Raji (cell line): Measurements from ENCODE around the gene GRM4.

Experiments used
- POLR2A ChIP-seq: IDR thresholded peaks from 2 replicates; pipeline ENCODE4 v1.6.1; 2011; ENCODE audit warnings: low read depth, low read length, control low read depth; ENCODE audit not compliant: insufficient read depth

Gene GRM4

GRCh38 chr6:34005901-34006531 is 139.9 kb downstream of the GRM4 start:
- no peak for TF ChIP-seq POLR2A

DNA sequence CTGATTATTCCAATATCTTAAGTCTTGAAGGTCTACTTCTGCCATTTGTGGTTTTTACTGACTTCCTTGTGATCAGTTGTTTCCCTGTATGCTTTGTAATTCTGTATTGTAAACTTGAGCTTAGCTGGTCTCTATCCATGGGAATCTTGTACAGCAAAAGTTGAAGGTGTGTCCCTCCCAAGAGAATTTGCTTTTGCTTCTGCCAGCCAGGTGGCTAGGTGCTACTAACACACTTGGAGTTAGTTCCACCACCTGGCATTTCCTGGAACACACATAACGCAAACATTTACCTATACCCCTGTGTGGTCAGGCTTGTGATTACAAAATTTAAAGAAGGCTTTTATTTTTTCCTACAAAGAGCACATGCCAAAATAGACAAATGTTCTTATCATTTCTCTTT is 141.2 kb downstream of the GRM4 start:
- no peak for TF ChIP-seq POLR2A

DNA sequence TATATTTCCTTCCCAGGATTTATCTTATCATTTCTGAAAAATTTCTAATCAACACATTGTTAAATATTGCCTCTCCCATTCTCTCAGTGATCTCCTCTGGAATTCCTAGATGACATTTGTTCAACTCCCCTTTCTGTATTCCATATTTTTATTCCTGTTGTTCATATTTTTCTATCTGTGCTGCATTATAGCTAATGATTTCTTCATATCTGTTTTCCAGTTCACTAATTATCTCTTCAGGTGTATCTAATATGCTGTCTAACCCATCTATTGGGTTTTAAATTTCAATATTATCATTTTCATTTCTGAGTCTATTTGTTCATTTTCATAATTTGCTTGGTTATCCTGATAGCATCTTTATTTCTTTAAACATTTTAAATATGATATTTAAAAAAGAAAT is 141.9 kb downstream of the GRM4 start:
- TF ChIP-seq POLR2A: no peak

DNA sequence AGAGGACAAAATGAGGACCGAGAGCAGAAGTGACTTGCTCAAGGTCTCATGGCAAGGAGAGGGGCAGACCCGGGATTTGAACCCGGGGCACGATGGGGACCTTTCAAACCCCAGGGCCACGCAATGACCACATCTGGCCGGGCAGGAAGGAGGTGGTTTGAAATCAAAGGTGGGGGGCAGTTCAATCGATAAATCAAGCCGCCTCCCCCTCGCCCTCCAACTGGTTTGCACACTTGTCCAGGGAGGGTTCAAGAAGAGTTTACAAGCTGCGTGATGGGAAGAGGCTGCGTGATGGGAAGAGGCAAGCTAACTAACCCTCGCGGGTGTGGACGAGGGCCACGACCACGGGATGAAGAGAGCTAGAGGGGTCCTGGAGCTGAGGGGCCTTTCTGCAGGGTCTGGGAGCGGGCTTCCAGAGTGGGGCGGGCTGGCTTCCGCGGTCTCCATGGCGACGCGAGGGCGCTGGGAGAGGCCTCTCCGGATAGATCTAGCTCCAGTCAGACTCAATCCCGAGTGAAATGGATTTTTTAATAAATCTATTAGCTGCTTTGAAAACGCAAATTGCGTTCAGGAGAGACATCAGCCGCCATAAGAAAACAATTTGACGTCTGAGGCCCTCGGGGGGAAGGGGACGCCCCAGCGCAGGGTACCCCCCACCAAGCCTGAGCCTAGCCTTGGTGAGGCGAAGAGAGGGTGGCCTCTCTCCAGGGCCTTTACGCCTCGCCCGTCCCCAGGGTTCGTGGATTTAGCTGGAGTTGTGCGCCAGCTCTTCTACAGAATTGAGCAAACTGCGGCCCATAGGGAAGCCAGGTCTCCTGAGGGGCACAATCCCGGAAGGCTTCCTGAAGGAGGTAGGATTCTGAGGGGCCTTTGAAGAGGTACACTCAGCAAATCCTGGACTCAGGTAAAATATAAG is 143.9 kb downstream of the GRM4 start:
- no peak for TF ChIP-seq POLR2A

DNA sequence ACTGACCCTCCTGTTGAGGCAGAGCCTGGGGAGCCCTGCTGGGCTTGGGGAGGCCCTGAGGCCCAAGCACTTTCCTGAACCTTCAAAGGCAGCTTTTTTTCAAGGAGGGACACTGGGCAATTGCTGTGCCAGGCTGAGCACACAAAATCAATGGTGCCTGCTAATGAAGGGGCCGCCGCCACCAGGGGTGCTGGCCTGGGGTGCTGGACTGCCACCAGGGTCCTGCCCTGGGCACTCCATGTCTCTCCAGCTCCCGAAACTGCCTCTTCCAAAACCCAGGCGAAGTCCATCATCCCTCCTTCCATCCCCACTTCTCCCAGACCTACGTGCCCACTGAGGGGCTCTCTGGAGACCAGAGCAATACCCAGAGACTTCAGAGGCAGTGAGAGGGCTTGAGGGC is 145.6 kb downstream of the GRM4 start:
- no peak for TF ChIP-seq POLR2A

- no peak for TF ChIP-seq POLR2A
Observed at GRCh38 chr6:33999567-33999966, 146.3 kb downstream of the GRM4 start.

GRCh38 chr6:33998660-33999059 is 147.2 kb downstream of the GRM4 start:
- TF ChIP-seq POLR2A: no peak

- TF ChIP-seq POLR2A: no peak
Observed at GRCh38 chr6:33997265-33997664, 148.6 kb downstream of the GRM4 start.

- TF ChIP-seq POLR2A: no peak
Observed at GRCh38 chr6:33996120-33996475, 149.8 kb downstream of the GRM4 start.

GRCh38 chr6:33995309-33996119 is 150.4 kb downstream of the GRM4 start:
- TF ChIP-seq POLR2A: no peak

GRCh38 chr6:33994472-33995308 is 151.2 kb downstream of the GRM4 start:
- no peak for TF ChIP-seq POLR2A

DNA sequence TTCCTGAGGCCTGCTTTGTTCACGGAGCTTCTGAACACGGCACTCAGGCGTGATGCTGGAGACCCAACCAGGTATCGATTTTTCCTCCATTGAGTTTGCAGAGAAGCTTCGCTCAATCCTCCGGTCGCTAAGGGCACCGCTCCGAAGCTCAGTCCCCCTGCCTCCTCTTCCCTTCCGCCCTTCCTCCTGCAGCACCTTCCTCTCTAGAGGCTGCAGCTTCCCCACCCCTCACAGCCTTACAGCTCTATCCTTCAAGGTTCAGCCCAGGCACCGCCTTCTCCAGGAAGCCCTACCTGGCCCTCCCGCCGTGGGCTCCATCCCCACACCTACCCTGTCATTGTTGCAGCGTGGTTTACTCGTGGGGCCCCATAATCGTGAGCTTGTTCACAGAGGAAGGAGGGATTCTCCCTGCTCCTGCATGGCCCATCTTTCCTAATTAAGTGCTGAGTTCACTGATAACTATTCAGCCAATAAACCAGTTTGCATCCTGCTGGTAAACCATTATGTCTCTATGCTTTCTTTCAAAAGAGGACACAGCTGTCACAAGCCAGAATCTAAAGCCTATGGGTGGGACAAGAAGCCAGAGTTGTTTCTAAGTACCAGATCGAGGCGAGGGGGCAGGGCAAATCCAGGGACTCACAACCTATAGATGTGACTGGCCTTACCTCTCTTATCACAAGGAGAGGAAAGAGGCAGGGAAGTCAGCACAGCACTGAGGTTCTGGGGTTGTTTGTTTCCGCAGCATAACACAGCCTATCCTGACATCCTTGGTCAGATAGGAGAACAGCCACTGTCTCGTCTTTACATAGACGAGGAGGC is 152.0 kb downstream of the GRM4 start:
- TF ChIP-seq POLR2A: no peak

GRCh38 chr6:33993091-33993490 is 152.8 kb downstream of the GRM4 start:
- TF ChIP-seq POLR2A: no peak

- no peak for TF ChIP-seq POLR2A
Observed at GRCh38 chr6:33992191-33992590, 153.7 kb downstream of the GRM4 start.
